WI38 (cell line): ENCODE measurements around the gene CAPN2.

ENCODE experiments used
- H3K4me3 ChIP-seq: 2 replicates; pipeline ENCODE4 v1.5.1; 2011; ENCODE audit warnings: low read depth, mild to moderate bottlenecking, control low read depth, low read length
- TF ChIP-seq, protein P1 (sequence below): IDR thresholded peaks from 2 replicates; pipeline ENCODE4 v1.5.1; 2012; ENCODE audit warnings: low read depth, mild to moderate bottlenecking, control low read depth, low read length

CAPN2 gene

DNA sequence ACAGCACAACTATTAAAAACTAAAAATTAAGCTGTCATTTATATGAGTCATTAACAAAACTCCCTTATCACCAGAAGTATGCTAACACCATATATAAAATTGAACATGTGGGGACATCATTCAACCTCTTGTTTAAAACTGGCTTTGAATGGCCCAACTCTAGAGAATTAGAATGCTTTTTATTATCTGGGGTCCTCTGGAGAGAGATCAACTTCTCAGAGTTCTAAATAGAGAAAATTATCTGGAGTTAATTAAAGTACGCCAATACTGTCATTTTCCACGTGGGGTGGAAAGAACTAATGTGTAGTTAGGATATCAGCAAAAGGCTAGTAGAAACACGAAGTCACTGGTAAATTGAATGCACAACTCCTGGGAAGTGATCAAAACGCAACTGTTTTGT is 21.2 kb upstream of the CAPN2 start:
- TF ChIP-seq, protein P1, sequence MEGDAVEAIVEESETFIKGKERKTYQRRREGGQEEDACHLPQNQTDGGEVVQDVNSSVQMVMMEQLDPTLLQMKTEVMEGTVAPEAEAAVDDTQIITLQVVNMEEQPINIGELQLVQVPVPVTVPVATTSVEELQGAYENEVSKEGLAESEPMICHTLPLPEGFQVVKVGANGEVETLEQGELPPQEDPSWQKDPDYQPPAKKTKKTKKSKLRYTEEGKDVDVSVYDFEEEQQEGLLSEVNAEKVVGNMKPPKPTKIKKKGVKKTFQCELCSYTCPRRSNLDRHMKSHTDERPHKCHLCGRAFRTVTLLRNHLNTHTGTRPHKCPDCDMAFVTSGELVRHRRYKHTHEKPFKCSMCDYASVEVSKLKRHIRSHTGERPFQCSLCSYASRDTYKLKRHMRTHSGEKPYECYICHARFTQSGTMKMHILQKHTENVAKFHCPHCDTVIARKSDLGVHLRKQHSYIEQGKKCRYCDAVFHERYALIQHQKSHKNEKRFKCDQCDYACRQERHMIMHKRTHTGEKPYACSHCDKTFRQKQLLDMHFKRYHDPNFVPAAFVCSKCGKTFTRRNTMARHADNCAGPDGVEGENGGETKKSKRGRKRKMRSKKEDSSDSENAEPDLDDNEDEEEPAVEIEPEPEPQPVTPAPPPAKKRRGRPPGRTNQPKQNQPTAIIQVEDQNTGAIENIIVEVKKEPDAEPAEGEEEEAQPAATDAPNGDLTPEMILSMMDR, result no peak
- no peak overlapping the region for H3K4me3 ChIP-seq

DNA sequence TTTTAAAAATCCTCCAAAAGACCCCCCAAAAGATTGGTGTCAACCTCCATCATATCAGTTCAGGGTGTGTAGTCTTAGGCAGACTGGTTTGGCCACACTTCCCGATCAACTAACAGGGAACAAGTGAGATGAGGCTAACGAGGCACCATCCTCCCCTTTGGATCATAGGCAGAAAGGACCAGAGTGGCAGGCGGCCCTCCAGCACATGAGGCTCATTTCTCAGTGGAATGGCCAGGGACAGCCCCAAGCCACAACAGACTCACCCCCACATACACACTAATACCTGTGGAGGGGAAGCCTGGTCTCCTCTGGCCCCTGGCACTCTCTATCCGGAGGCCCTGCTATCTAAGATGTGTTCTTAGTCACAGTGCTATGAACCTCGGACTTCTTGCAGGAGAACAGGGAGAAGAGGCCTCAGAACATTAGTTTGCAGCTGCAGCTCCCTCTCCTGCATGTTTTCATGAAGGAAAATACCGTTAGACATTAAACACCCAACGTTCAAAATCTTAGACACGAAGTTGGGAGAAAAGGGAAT is 17.3 kb upstream of the CAPN2 start:
- no peak overlapping the region for H3K4me3 ChIP-seq
- TF ChIP-seq, protein P1, result no peak

DNA sequence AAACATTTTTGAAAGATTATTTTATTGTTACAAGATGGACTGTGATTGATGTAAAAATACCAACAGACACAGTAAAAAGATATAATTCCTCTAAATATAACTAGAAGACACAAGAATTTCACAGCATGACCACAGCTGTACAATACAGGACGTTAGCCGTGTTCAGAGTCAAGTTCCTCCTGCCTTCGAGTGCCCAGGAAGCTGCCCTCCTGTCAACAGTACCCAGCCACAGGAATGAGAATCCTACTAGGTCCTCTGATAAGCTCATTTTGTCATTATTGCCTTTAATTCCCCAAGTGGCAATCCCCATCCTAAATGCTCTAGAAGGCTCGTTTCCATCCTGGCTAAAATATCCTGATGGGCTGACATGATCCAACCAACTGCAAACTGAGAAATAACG is 16.4 kb upstream of the CAPN2 start:
- TF ChIP-seq, protein P1, result no peak
- H3K4me3 ChIP-seq, result no peak overlapping the region

DNA sequence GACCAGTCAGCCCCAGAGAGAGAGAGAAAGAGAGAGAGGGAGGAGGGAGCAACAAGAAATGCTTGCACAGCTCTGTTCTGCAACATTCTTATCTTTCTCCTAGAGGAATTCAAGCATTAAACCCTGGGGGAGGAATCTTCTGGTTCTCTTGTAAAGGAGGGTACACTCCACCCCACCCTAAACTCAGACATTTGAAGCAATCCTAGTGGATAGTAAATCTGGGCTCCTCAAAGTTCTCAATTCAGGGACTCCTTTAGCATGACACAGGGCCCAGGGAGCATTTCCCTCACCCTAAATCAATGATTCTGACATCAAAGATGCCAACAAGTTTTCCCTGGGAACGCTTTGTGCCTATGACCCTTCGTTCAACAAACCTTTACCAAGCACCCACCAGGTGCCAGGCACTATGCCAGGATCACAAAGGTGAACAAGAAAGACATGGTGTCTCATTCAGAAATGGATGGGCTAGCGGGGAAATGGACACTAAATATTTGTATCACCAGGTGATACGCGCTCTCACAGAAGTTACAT is 11.9 kb upstream of the CAPN2 start:
- TF ChIP-seq, protein P1, result no peak
- no peak overlapping the region for H3K4me3 ChIP-seq

DNA sequence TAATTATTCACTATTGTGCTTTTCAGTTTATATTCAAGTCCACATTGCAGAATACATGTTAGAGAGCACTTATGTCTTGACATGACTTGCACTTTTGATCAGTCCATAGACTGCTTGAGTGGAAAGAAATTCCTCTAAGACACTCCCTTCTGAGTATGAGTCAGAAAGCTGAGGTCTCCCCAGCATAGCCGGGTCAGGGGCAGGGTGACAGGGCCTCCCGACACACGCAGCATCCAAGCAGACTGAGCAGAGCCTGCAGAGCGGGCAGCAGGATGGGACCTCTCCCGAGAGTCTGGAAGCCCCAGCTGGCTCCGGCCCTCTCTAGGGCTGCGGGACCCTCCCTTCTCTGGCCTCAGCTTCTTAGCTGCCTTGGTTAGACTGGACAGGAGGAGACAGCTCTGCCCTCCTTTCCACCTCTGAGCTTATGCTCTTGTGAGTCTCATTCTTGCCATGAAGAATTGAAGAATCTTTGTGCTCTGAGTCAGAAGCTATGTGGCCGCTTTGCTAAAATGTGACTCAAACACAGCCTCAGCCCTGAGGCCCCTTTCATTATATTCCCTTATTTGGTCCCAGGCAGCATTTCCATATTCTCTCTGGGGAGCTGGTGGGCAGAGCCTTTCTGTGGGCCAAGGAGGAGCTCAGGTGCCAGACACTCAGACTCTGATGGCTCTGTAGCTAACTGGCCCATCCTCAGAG is 11.2 kb upstream of the CAPN2 start:
- peak overlapping the region; percentile 48 for H3K4me3 ChIP-seq
- TF ChIP-seq, protein P1, result no peak

DNA sequence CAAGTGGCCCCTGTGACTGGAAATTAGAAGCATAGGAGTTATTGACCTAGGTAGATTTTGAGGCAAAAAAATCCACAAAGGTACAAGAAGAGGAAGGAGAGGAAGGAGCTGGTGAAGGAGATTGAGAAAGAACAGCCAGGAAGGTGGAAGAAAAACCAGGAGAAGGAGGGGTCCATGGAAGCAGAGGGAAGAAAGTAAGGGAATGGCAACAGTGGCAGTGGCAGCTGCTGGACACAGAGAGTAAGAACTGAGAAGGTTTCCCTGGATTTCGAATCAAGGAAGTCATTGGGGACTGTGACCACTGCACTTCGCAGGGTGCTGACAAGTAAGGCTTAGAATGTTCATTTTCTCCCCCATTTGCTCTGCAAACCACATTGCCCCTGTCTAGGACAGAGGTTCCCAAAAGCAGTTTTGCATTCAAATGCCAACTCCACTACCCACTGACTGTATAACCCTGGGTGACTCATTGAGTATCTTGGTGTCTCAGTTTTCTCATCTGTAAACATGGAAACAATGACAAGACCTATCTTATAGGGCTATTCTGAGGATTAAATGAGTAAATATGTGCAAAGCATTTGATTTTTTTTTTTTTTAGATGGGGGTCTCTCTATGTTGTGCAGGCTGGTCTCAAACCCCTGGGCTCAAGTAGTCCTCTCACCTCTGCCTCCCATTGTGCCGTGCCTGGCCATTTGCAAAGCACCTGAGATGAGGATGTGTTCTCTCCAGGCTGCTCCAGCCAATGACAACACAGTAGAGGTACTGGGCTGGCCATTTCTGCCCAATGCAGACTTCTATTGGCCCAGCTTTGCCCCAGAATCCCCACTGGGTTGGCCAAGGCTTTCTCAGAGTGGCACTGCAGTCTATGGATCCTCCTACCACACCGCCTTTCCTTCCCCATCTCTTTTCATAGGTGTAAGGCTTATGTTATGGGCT is 9.3 kb upstream of the CAPN2 start:
- TF ChIP-seq, protein P1, result no peak
- H3K4me3 ChIP-seq, result peak overlapping the region; percentile 45
